Fibroblast of villous mesenchyme (primary cell): ENCODE data around the gene NDC80. TPM values are rescaled to one million over a fixed set of nuclear protein-coding genes. Genes with fewer than 3 reads are reported as not detected.

Experiments
- DNase-seq: peaks from one replicate; pipeline ENCODE4 v3.0.0-alpha.2; 2010; ENCODE audit warnings: low read depth
- H3K4me3 ChIP-seq: 2 replicates; pipeline ENCODE4 v1.5.1; 2011; ENCODE audit warnings: low read depth, mild to moderate bottlenecking, low read length
- CTCF ChIP-seq: IDR thresholded peaks from 2 replicates; pipeline ENCODE4 v1.5.1; 2012; ENCODE audit warnings: low read depth, mild to moderate bottlenecking, low read length; ENCODE audit not compliant: insufficient read depth
- total RNA-seq: library from RNA; depleted of rRNA; stranded (reverse); fragments of >200 nt; gene quantifications from 2 replicates; pipeline ENCODE4 v1.2.3, GENCODE V29; 2012

Gene NDC80
- total RNA-seq, 1 donor = 25.5 TPM

- no peak overlapping the region for H3K4me3 ChIP-seq
- TF ChIP-seq CTCF = no peak
- DNase-seq = no peak
Measured at GRCh38 chr18:2610549-2610948, 39.2 kb downstream of the NDC80 start.

- no peak for TF ChIP-seq CTCF
- no peak overlapping the region for H3K4me3 ChIP-seq
- DNase-seq = no peak
Measured at GRCh38 chr18:2612996-2613395, 41.6 kb downstream of the NDC80 start.

GRCh38 chr18:2617401-2617998 is 46.1 kb downstream of the NDC80 start:
- H3K4me3 ChIP-seq = no peak overlapping the region
- no peak for TF ChIP-seq CTCF
- DNase-seq = no peak

- no peak for TF ChIP-seq CTCF
- no peak overlapping the region for H3K4me3 ChIP-seq
- no peak for DNase-seq
Measured at GRCh38 chr18:2618009-2618408, 46.7 kb downstream of the NDC80 start.

- no peak for TF ChIP-seq CTCF
- no peak for DNase-seq
- no peak overlapping the region for H3K4me3 ChIP-seq
Measured at GRCh38 chr18:2625217-2625616, 53.9 kb downstream of the NDC80 start.

GRCh38 chr18:2627821-2628276 is 56.5 kb downstream of the NDC80 start:
- DNase-seq = no peak
- no peak overlapping the region for H3K4me3 ChIP-seq
- TF ChIP-seq CTCF = no peak

GRCh38 chr18:2629003-2629402 is 57.6 kb downstream of the NDC80 start:
- TF ChIP-seq CTCF = no peak
- H3K4me3 ChIP-seq = no peak overlapping the region
- DNase-seq = no peak
